Measurements from ENCODE around the gene SDK1.

DNA sequence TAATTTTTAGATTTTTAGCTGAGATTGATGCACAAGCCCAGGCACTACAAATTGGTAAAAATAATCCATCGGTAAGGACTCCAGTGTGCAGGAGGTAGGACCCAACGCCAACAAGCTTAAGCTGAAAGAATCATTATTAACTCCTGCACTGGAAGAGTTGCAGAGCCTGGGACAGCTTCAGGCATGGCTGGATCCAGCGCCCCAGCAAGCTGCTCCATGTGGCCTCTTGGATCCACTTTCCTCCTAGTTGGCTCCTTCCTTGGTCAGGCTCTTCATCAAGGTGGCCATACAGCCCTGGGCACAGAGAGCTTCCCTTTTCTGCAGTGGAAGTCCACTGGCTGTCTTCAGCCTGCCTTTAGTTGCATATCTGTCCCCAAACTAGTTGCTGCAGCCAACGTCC is 883.6 kb downstream of the SDK1 start:
- TF ChIP-seq, protein P1, sequence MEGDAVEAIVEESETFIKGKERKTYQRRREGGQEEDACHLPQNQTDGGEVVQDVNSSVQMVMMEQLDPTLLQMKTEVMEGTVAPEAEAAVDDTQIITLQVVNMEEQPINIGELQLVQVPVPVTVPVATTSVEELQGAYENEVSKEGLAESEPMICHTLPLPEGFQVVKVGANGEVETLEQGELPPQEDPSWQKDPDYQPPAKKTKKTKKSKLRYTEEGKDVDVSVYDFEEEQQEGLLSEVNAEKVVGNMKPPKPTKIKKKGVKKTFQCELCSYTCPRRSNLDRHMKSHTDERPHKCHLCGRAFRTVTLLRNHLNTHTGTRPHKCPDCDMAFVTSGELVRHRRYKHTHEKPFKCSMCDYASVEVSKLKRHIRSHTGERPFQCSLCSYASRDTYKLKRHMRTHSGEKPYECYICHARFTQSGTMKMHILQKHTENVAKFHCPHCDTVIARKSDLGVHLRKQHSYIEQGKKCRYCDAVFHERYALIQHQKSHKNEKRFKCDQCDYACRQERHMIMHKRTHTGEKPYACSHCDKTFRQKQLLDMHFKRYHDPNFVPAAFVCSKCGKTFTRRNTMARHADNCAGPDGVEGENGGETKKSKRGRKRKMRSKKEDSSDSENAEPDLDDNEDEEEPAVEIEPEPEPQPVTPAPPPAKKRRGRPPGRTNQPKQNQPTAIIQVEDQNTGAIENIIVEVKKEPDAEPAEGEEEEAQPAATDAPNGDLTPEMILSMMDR (IDR thresholded peaks at IDR 0.05): no peak
- no peak for TF ChIP-seq POLR2A (IDR thresholded peaks at IDR 0.05)

Measured in uterus (tissue), 2 donors.